K562 (cell line): ENCODE results near the gene CRHR2. TPM values are rescaled to one million over a fixed set of nuclear protein-coding genes. Genes with fewer than 3 reads are reported as not detected.

Experiments
- CEBPB ChIP-seq: fragments of 450-650 bp; IDR thresholded peaks from 2 replicates; pipeline ENCODE4 v1.6.1; 2016; ENCODE audit warnings: missing genetic modification characterization, missing compliant biosample characterization
- IRF2 ChIP-seq: sonication (generic); formaldehyde crosslinking; IDR thresholded peaks from 2 replicates; pipeline ENCODE4 v1.8.1; 2022; ENCODE audit warnings: mild to moderate bottlenecking, missing genetic modification reagents
- KDM2B ChIP-seq: fragments of 250-450 bp; sonication (Bioruptor Pico); IDR thresholded peaks from 2 replicates; pipeline ENCODE4 v1.8.0; 2021; ENCODE audit warnings: mild to moderate bottlenecking, moderate library complexity
- MAFF ChIP-seq: IDR thresholded peaks from 2 replicates; pipeline ENCODE4 v1.6.1; 2012; ENCODE audit warnings: low read length, improper control_type of control experiment
- MAFG ChIP-seq: fragments of 450-650 bp; conservative IDR thresholded peaks from 2 replicates; pipeline ENCODE4 v1.6.1; 2016; ENCODE audit warnings: missing genetic modification characterization, missing compliant biosample characterization
- MAFK ChIP-seq: IDR thresholded peaks from 2 replicates; pipeline ENCODE4 v1.6.1; 2011; ENCODE audit warnings: low read length, improper control_type of control experiment
- MEIS2 ChIP-seq: fragments of 450-650 bp; IDR thresholded peaks from 2 replicates; pipeline ENCODE4 v1.6.1; 2014; ENCODE audit warnings: mild to moderate bottlenecking; ENCODE audit not compliant: partially characterized antibody
- MTA2 ChIP-seq: fragments of 450-650 bp; IDR thresholded peaks from 2 replicates; pipeline ENCODE4 v1.6.1; 2016; ENCODE audit warnings: low read depth
- MTF1 ChIP-seq: fragments of 250-450 bp; sonication (Bioruptor Pico); IDR thresholded peaks from 2 replicates; pipeline ENCODE4 v1.9.0; 2021; ENCODE audit warnings: moderate library complexity, mild to moderate bottlenecking, inconsistent platforms, borderline replicate concordance
- RBFOX2 ChIP-seq: fragments of 200-400 bp; formaldehyde crosslinking; IDR thresholded peaks from 2 replicates; pipeline ENCODE4 v1.6.1; 2017; ENCODE audit warnings: low read depth, mild to moderate bottlenecking, low read length, moderate library complexity
- RBM15 ChIP-seq: fragments of 200-400 bp; formaldehyde crosslinking; IDR thresholded peaks from 2 replicates; pipeline ENCODE4 v1.6.1; 2018; ENCODE audit warnings: mild to moderate bottlenecking, low read length, moderate library complexity; ENCODE audit not compliant: insufficient read depth
- RBM22 ChIP-seq: fragments of 200-400 bp; formaldehyde crosslinking; IDR thresholded peaks from 2 replicates; pipeline ENCODE4 v1.6.1; 2018; ENCODE audit warnings: low read length, low read depth; ENCODE audit not compliant: poor library complexity, severe bottlenecking
- RBM25 ChIP-seq: fragments of 200-400 bp; formaldehyde crosslinking; IDR thresholded peaks from 2 replicates; pipeline ENCODE4 v1.6.1; 2018; ENCODE audit warnings: low read length, low read depth, moderate library complexity; ENCODE audit not compliant: severe bottlenecking
- SFPQ ChIP-seq: fragments of 200-400 bp; formaldehyde crosslinking; IDR thresholded peaks from 2 replicates; pipeline ENCODE4 v1.6.1; 2017; ENCODE audit warnings: mild to moderate bottlenecking, low read depth, low read length, moderate library complexity
- SRSF9 ChIP-seq: fragments of 200-400 bp; formaldehyde crosslinking; IDR thresholded peaks from 2 replicates; pipeline ENCODE4 v1.6.1; 2017; ENCODE audit warnings: low read depth, low read length, borderline replicate concordance
- TRIM28 ChIP-seq: fragments of 450-650 bp; IDR thresholded peaks from 2 replicates; pipeline ENCODE4 v1.6.1; 2017
- ZBTB7A ChIP-seq: IDR thresholded peaks from 2 replicates; pipeline ENCODE4 v1.6.1; 2011; ENCODE audit warnings: low read depth, mild to moderate bottlenecking, low read length, moderate library complexity, borderline replicate concordance; ENCODE audit not compliant: control insufficient read depth
- ZNF121 ChIP-seq: sonication (generic); formaldehyde crosslinking; conservative IDR thresholded peaks from 2 replicates; pipeline ENCODE4 v1.8.0; 2022; ENCODE audit warnings: missing genetic modification reagents
- ZNF3 ChIP-seq: fragments of 250-450 bp; sonication (Bioruptor Pico); IDR thresholded peaks from 2 replicates; pipeline ENCODE4 v1.5.0; 2021; ENCODE audit warnings: mild to moderate bottlenecking, moderate library complexity
- ZNF668 ChIP-seq: fragments of 250-450 bp; sonication (Bioruptor Pico); IDR thresholded peaks from 2 replicates; pipeline ENCODE4 v1.8.0; 2022; ENCODE audit warnings: mild to moderate bottlenecking, inconsistent platforms
- ZNF717 ChIP-seq: fragments of 250-450 bp; sonication (Bioruptor Pico); IDR thresholded peaks from 2 replicates; pipeline ENCODE4 v1.5.0; 2021
- polyA plus RNA-seq, 8 experiments: library from polyadenylated mRNA; depleted of rRNA in 4 of 8; stranded (reverse) in 5 of 8; unstranded in 3 of 8; fragments of >200 nt; fragmentation: Nextera tagmentation in 2 of 8; fragmentation: Illumina TruSeq in 1 of 8; extraction: Ambion mirVana in 2 of 8; extraction: Trizol in 1 of 8; gene quantifications; 2 replicates each; pipeline versions ENCODE4 v1.2.1 to v1.2.3, GENCODE V29; 2011 to 2014; ENCODE audit warnings: inconsistent platforms in 1 of 8, missing spikeins in 1 of 8
- total RNA-seq, 7 experiments: library from RNA; depleted of rRNA in 6 of 7; stranded (reverse); fragments of >200 nt in 6 of 7; fragmentation: Illumina TruSeq in 2 of 7; extraction: Trizol in 2 of 7; gene quantifications; 2 replicates each; pipeline versions ENCODE4 v1.2.1 to v1.2.3, GENCODE V29; 2011 to 2021; ENCODE audit warnings: low replicate concordance in 1 of 7
- TF ChIP-seq, protein P1 (sequence below): sonication (generic); formaldehyde crosslinking; IDR thresholded peaks from 2 replicates; pipeline ENCODE4 v1.8.1; 2023; ENCODE audit warnings: mild to moderate bottlenecking, missing genetic modification reagents
- TF ChIP-seq, protein P2 (sequence below): sonication (generic); formaldehyde crosslinking; IDR thresholded peaks from 2 replicates; pipeline ENCODE4 v1.8.0; 2022; ENCODE audit warnings: mild to moderate bottlenecking, missing genetic modification reagents

Gene CRHR2
- total and polyA plus RNA-seq, 9 of the 15 experiments (the other 6 are each of a cell fraction or from before 2014, with no cell fraction given): not detected

- TF ChIP-seq, protein P1, sequence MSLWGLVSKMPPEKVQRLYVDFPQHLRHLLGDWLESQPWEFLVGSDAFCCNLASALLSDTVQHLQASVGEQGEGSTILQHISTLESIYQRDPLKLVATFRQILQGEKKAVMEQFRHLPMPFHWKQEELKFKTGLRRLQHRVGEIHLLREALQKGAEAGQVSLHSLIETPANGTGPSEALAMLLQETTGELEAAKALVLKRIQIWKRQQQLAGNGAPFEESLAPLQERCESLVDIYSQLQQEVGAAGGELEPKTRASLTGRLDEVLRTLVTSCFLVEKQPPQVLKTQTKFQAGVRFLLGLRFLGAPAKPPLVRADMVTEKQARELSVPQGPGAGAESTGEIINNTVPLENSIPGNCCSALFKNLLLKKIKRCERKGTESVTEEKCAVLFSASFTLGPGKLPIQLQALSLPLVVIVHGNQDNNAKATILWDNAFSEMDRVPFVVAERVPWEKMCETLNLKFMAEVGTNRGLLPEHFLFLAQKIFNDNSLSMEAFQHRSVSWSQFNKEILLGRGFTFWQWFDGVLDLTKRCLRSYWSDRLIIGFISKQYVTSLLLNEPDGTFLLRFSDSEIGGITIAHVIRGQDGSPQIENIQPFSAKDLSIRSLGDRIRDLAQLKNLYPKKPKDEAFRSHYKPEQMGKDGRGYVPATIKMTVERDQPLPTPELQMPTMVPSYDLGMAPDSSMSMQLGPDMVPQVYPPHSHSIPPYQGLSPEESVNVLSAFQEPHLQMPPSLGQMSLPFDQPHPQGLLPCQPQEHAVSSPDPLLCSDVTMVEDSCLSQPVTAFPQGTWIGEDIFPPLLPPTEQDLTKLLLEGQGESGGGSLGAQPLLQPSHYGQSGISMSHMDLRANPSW (CRISPR knock-in tag): no peak
- TF ChIP-seq IRF2 (CRISPR knock-in tag) (no peak), MTF1 (no peak), RBM15 (no peak), KDM2B (CRISPR knock-in tag) (no peak), MTA2 (no peak), RBM25 (no peak), ZBTB7A (no peak), RBFOX2 (no peak), MEIS2 (no peak), ZNF668 (CRISPR knock-in tag) (no peak), ZNF717 (CRISPR knock-in tag) (no peak), CEBPB (tag) (no peak), SRSF9 (no peak), MAFG (peak; percentile 84), ZNF3 (no peak), ZNF121 (CRISPR knock-in tag) (no peak), MAFF (peak; percentile 78), RBM22 (peak; percentile 40), TRIM28 (no peak), SFPQ (no peak), MAFK (peak; percentile 84)
- TF ChIP-seq, protein P2, sequence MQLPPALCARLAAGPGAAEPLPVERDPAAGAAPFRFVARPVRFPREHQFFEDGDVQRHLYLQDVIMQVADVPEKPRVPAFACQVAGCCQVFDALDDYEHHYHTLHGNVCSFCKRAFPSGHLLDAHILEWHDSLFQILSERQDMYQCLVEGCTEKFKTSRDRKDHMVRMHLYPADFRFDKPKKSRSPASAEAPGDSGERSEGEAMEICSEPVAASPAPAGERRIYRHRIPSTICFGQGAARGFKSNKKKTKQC (CRISPR knock-in tag): no peak
These were observed 68.6 kb downstream of the CRHR2 start (continued) for GRCh38 chr7:30613366-30614325.
